ENCODE data around the gene SAFB2. TPM values are rescaled to one million over a fixed set of nuclear protein-coding genes. Genes with fewer than 3 reads are reported as not detected.

SAFB2 gene
- 10 to 100 TPM; 38.8 to 83.2 (median 79.3) TPM for polyA plus RNA-seq
- long read RNA-seq, donor 1, result 0 reads
- long read RNA-seq, donor 2, partial matches to known transcripts, result 6 of 6 reads
- long read RNA-seq, donor 2, other reads (novel, unspliced or antisense), result 0 of 6 reads
- long read RNA-seq, donor 3, partial matches to known transcripts, result 47 of 52 reads
- long read RNA-seq, donor 3, other reads (novel, unspliced or antisense), result 5 of 52 reads
- long read RNA-seq, donor 4, result 0 reads
- long read RNA-seq, donor 5, partial matches to known transcripts, result 26 of 27 reads
- long read RNA-seq, donor 5, other reads (novel, unspliced or antisense), result 0 of 27 reads
- long read RNA-seq, donor 6, partial matches to known transcripts, result 23 of 25 reads
- long read RNA-seq, donor 6, other reads (novel, unspliced or antisense), result 0 of 25 reads
- long read RNA-seq, donor 7, partial matches to known transcripts, result 96 of 101 reads
- long read RNA-seq, donor 7, other reads (novel, unspliced or antisense), result 5 of 101 reads
- long read RNA-seq, donor 8, result 0 reads
- long read RNA-seq, donor 9, result 0 reads
- long read RNA-seq, donor 10, partial matches to known transcripts, result 49 of 50 reads
- long read RNA-seq, donor 10, other reads (novel, unspliced or antisense), result 0 of 50 reads

DNA sequence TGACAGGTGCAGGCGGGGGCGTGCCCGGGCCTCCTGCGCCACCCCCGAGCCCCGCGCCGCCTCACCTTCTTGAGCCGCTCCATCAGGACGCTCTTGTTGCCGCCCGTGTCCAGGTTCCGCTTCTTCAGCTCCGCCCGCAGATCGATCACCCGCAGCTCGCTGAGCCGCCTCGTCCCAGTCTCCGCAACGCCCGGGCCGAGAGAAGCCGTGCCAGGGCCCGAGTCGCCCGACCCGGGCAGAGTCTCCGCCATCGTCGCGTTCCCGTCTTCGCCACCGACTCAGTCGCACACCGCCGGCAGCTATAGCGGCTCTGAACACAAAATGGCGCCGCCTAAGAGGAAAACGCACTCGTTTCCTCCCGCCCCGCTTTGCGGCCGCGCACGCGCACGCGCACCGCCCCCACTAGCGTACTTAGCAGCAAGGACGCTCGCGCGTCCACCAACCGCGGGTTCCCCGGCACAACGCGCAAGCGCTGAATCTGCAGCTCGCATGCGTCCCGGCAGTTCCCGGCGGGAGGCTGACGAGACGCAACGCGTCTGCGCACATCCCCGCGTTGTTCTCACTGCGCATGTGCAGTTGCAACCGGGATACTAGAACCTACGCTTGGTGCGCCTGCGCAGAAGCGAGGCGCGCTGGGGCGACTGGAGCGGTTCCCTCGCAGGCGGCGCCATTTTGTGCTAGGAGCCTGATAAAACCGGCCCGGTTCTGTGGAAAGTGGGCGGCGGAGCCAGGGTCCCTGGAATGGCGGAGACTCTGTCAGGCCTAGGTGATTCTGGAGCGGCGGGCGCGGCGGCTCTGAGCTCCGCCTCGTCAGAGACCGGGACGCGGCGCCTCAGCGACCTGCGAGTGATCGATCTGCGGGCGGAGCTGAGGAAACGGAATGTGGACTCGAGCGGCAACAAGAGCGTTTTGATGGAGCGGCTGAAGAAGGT, at the start of gene SAFB2, which contains the start of gene SAFB:
TSS of gene SAFB2 (minus strand) at position 312 of the 932 bp plus-strand sequence. CDS start at position 251, 61 bp downstream.
TSS of gene SAFB (plus strand) at position 619 of the 932 bp plus-strand sequence. CDS start at position 742, 123 bp downstream.
- no peaks in the 10 kb centered on the region for H3K9me3 ChIP-seq (ENCODE audit: control insufficient read depth in 2 of 2, insufficient read depth in 1 of 2, low read depth in 1 of 2, low read length in 1 of 2)
- H3K36me3 ChIP-seq (ENCODE audit: control insufficient read depth in 3 of 3, insufficient read depth in 2 of 3, low read depth in 1 of 3, low read length in 3 of 3), result peaks cover 10 to 45% (median 16%) of the 10 kb centered on the region in 3 donors
- H3K4me1 ChIP-seq (ENCODE audit: control insufficient read depth in 3 of 3, insufficient read depth in 2 of 3, low read depth in 1 of 3, low read length in 2 of 3), result peaks cover 5 to 23% (median 13%) of the 10 kb centered on the region in 3 donors
- peak within 1 kb of the TSS; percentile 94 to 97 (median 96) for H3K4me3 ChIP-seq (ENCODE audit: low read depth in 1 of 3, low read length in 3 of 3)
- FAIRE-seq (no peak), DNase-seq (peak; percentile 100)
- 0% methylated on average over 90 to 116 of the region's 116 CpGs for WGBS, 3 donors
- H3K27ac ChIP-seq (ENCODE audit: low read depth in 1 of 3, low read length in 2 of 3), result peak within 1 kb of the TSS; percentile 87 to 96 (median 96)
- no peaks in the 10 kb centered on the region for H3K27me3 ChIP-seq (ENCODE audit: control insufficient read depth in 3 of 3, insufficient read depth in 3 of 3, low read length in 3 of 3)

- Histone ChIP-seq H3K27ac (ENCODE audit: low read depth in 1 of 3, low read length in 2 of 3) (no peak overlapping the region), H3K27me3 (ENCODE audit: control insufficient read depth in 3 of 3, insufficient read depth in 3 of 3, low read length in 3 of 3) (no peaks in the 10 kb centered on the region), H3K9me3 (ENCODE audit: control insufficient read depth in 2 of 2, insufficient read depth in 1 of 2, low read depth in 1 of 2, low read length in 1 of 2) (no peaks in the 10 kb centered on the region), H3K4me1 (ENCODE audit: control insufficient read depth in 3 of 3, insufficient read depth in 2 of 3, low read depth in 1 of 3, low read length in 2 of 3) (no peaks in the 10 kb centered on the region), H3K4me3 (ENCODE audit: low read depth in 1 of 3, low read length in 3 of 3) (no peak overlapping the region), H3K36me3 (ENCODE audit: control insufficient read depth in 3 of 3, insufficient read depth in 2 of 3, low read depth in 1 of 3, low read length in 3 of 3) (peaks cover 15 to 45% (median 19%) of the 10 kb centered on the region in 3 donors)
- no peak for DNase-seq
- 92 to 96% (median 96%) methylated on average over 7 of the region's 7 CpGs for WGBS, 3 donors
- FAIRE-seq, result no peak
These were observed 49.0 kb upstream of the SAFB2 start for GRCh38 chr19:5671600-5671999.

GRCh38 chr19:5669212-5669611, 46.6 kb upstream of the SAFB2 start:
- FAIRE-seq, result no peak
- WGBS, 3 donors, result 82 to 89% (median 84%) methylated on average over 11 of the region's 11 CpGs
- no peak for DNase-seq
- no peaks in the 10 kb centered on the region for H3K4me1 ChIP-seq (ENCODE audit: control insufficient read depth in 3 of 3, insufficient read depth in 2 of 3, low read depth in 1 of 3, low read length in 2 of 3)
- no peak overlapping the region for H3K27ac ChIP-seq (ENCODE audit: low read depth in 1 of 3, low read length in 2 of 3)
- H3K36me3 ChIP-seq (ENCODE audit: control insufficient read depth in 3 of 3, insufficient read depth in 2 of 3, low read depth in 1 of 3, low read length in 3 of 3), result peaks cover 31 to 67% (median 36%) of the 10 kb centered on the region in 3 donors
- H3K9me3 ChIP-seq (ENCODE audit: control insufficient read depth in 2 of 2, insufficient read depth in 1 of 2, low read depth in 1 of 2, low read length in 1 of 2), result no peaks in the 10 kb centered on the region
- no peak overlapping the region for H3K4me3 ChIP-seq (ENCODE audit: low read depth in 1 of 3, low read length in 3 of 3)
- no peaks in the 10 kb centered on the region for H3K27me3 ChIP-seq (ENCODE audit: control insufficient read depth in 3 of 3, insufficient read depth in 3 of 3, low read length in 3 of 3)

DNA sequence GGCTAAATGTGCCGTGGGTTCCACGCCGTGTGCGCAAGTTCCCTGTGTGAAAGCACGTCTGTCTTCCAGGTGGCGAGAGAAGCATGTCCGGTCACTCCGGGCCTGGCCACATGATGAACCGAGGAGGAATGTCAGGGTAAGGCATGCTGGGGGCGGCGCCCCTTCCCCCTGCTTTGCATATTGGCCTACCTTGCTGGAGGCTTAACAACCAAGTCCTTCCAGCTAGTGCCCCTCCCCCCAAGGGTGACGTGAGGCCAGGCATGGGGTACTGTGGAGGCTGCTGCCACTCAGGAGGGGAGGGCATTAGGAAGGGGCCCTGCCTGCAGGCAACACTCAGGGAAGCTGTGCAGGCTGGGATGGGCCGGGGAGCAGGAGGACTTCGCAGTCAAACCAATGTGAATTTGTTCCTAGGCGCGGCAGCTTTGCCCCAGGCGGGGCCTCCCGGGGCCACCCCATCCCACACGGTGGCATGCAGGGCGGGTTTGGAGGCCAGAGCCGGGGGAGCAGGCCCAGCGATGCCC, 45.2 kb upstream of the SAFB2 start:
- no peak for FAIRE-seq

GRCh38 chr19:5666921-5667610, 44.5 kb upstream of the SAFB2 start:
- H3K27ac ChIP-seq (ENCODE audit: low read depth in 1 of 3, low read length in 2 of 3), result no peak overlapping the region
- DNase-seq, result no peak
- no peak overlapping the region for H3K4me3 ChIP-seq (ENCODE audit: low read depth in 1 of 3, low read length in 3 of 3)
- H3K4me1 ChIP-seq (ENCODE audit: control insufficient read depth in 3 of 3, insufficient read depth in 2 of 3, low read depth in 1 of 3, low read length in 2 of 3), result no peaks in the 10 kb centered on the region
- H3K36me3 ChIP-seq (ENCODE audit: control insufficient read depth in 3 of 3, insufficient read depth in 2 of 3, low read depth in 1 of 3, low read length in 3 of 3), result peaks cover 43 to 87% (median 46%) of the 10 kb centered on the region in 3 donors
- WGBS, 3 donors, result 90 to 96% (median 93%) methylated on average over 25 to 26 of the region's 26 CpGs
- no peaks in the 10 kb centered on the region for H3K27me3 ChIP-seq (ENCODE audit: control insufficient read depth in 3 of 3, insufficient read depth in 3 of 3, low read length in 3 of 3)
- no peaks in the 10 kb centered on the region for H3K9me3 ChIP-seq (ENCODE audit: control insufficient read depth in 2 of 2, insufficient read depth in 1 of 2, low read depth in 1 of 2, low read length in 1 of 2)
- no peak for FAIRE-seq

More for the DNA sequence above, 45.2 kb upstream of the SAFB2 start:
- no peak for DNase-seq
- no peak overlapping the region for H3K27ac ChIP-seq (ENCODE audit: low read depth in 1 of 3, low read length in 2 of 3)
- 86 to 88% (median 86%) methylated on average over 22 of the region's 22 CpGs for WGBS, 3 donors
- peaks cover 42 to 81% (median 45%) of the 10 kb centered on the region in 3 donors for H3K36me3 ChIP-seq (ENCODE audit: control insufficient read depth in 3 of 3, insufficient read depth in 2 of 3, low read depth in 1 of 3, low read length in 3 of 3)
- H3K9me3 ChIP-seq (ENCODE audit: control insufficient read depth in 2 of 2, insufficient read depth in 1 of 2, low read depth in 1 of 2, low read length in 1 of 2), result no peaks in the 10 kb centered on the region
- H3K4me1 ChIP-seq (ENCODE audit: control insufficient read depth in 3 of 3, insufficient read depth in 2 of 3, low read depth in 1 of 3, low read length in 2 of 3), result no peaks in the 10 kb centered on the region
- H3K4me3 ChIP-seq (ENCODE audit: low read depth in 1 of 3, low read length in 3 of 3), result no peak overlapping the region
- H3K27me3 ChIP-seq (ENCODE audit: control insufficient read depth in 3 of 3, insufficient read depth in 3 of 3, low read length in 3 of 3), result no peaks in the 10 kb centered on the region

DNA sequence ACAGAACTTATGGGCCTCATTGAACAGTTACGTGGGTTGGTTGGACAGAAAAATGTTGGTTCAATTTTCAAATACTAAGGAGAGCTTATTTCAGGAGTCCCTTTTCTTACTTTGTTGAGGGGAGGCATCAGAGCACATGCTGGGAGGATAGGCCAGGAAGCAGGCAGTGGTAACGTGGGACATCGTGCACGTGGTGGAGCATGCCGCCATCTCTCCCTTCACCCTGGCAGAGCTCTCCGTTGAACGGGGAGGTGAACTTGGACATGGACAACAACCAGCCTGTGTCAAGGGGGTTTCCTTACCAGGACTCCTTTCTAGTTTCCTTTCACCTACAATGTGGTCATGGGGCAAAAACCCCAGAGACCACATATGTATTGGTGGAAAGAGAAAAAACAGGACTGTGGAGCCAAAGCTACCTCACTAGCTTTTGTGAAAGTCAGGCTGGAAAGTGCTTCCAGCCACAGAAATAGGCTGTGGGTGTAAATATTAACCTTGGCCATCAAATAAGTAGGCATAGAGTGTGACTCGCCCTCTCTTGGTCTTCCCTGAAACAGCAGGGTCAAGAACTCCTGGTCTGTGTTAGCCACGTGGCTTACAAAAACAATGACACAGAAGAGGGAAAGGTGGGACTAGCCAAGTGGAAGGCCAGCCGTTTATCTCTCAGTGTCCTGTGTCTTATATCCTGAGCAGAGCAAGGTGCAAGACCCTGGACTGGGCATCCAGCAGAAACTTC, 43.4 kb upstream of the SAFB2 start:
- no peak overlapping the region for H3K4me3 ChIP-seq (ENCODE audit: low read depth in 1 of 3, low read length in 3 of 3)
- FAIRE-seq (no peak), DNase-seq (no peak)
- no peaks in the 10 kb centered on the region for H3K4me1 ChIP-seq (ENCODE audit: control insufficient read depth in 3 of 3, insufficient read depth in 2 of 3, low read depth in 1 of 3, low read length in 2 of 3)
- no peak overlapping the region for H3K27ac ChIP-seq (ENCODE audit: low read depth in 1 of 3, low read length in 2 of 3)
- no peaks in the 10 kb centered on the region for H3K9me3 ChIP-seq (ENCODE audit: control insufficient read depth in 2 of 2, insufficient read depth in 1 of 2, low read depth in 1 of 2, low read length in 1 of 2)
- H3K27me3 ChIP-seq (ENCODE audit: control insufficient read depth in 3 of 3, insufficient read depth in 3 of 3, low read length in 3 of 3), result no peaks in the 10 kb centered on the region
- peaks cover 45 to 92% (median 54%) of the 10 kb centered on the region in 3 donors for H3K36me3 ChIP-seq (ENCODE audit: control insufficient read depth in 3 of 3, insufficient read depth in 2 of 3, low read depth in 1 of 3, low read length in 3 of 3)
- WGBS, 3 donors, result 70 to 82% (median 72%) methylated on average over 10 of the region's 10 CpGs

DNA sequence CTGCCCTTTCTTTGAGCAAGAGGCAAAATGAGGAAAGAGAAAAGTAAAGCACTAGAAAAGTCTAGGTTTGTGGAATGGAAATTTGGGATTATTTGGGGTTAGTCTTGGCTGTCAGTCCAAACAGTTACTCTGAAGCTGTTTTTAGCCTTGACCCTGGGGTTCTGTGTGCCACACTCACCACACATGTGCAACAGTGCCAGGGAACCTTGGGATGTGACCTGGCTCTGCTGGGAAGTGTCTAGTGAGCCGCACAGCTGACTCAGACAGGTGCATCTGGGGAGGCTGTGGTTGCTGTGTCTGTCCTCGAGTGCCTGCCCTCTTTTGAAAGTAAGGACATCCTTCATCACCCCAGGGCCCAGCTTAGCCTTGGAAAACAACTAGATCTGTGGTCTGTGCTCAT, 41.9 kb upstream of the SAFB2 start:
- DNase-seq, result no peak
- no peaks in the 10 kb centered on the region for H3K27me3 ChIP-seq (ENCODE audit: control insufficient read depth in 3 of 3, insufficient read depth in 3 of 3, low read length in 3 of 3)
- H3K9me3 ChIP-seq (ENCODE audit: control insufficient read depth in 2 of 2, insufficient read depth in 1 of 2, low read depth in 1 of 2, low read length in 1 of 2), result no peaks in the 10 kb centered on the region
- no peak overlapping the region for H3K27ac ChIP-seq (ENCODE audit: low read depth in 1 of 3, low read length in 2 of 3)
- FAIRE-seq, result no peak
- H3K36me3 ChIP-seq (ENCODE audit: control insufficient read depth in 3 of 3, insufficient read depth in 2 of 3, low read depth in 1 of 3, low read length in 3 of 3), result peaks cover 44 to 93% (median 67%) of the 10 kb centered on the region in 3 donors
- WGBS, 3 donors, result 77 to 86% (median 85%) methylated on average over 2 of the region's 2 CpGs
- H3K4me3 ChIP-seq (ENCODE audit: low read depth in 1 of 3, low read length in 3 of 3), result no peak overlapping the region
- no peaks in the 10 kb centered on the region for H3K4me1 ChIP-seq (ENCODE audit: control insufficient read depth in 3 of 3, insufficient read depth in 2 of 3, low read depth in 1 of 3, low read length in 2 of 3)

Data from small intestine (tissue), 16 donors.